Activated B cell treated with CpG ODN at 0.5 μM for 24 hours (primary cell): Measurements from ENCODE around the gene CHCHD1. TPM values are rescaled to one million over a fixed set of nuclear protein-coding genes. Genes with fewer than 3 reads are reported as not detected.
A peak's percentile ranks its signal among the peaks of the same experiment; 100 is the strongest.
"Not testable (repeated sequence)": the region's sequence is repeated elsewhere in the genome, so short reads cannot be mapped to it uniquely, and the experiment has no call there.

Source experiments
- ATAC-seq: fragments of 200-7000 bp; cut with Tn5 transposase; one replicate; pipeline ENCODE4 v1.10.0; 2021; ENCODE audit warnings: low read depth, mild to moderate bottlenecking, moderate library complexity
- CTCF ChIA-PET: fragments of 350-600 bp; sonication (Branson Sonifier 250); formaldehyde crosslinking; loops from one replicate; lab custom pipeline; 2021; ENCODE audit warnings: antibody characterized with exemption; lab: Charles Lee
- POLR2A ChIA-PET: fragments of 350-600 bp; sonication (Branson Sonifier 250); formaldehyde crosslinking; loops from one replicate; lab custom pipeline; 2021; ENCODE audit warnings: antibody characterized with exemption; lab: Charles Lee
- DNase-seq: peaks from one replicate; pipeline ENCODE4 v3.0.0; 2022
- H3K27ac Mint-ChIP-seq: one replicate; pipeline ENCODE4 v1.8.0; 2020; ENCODE audit warnings: mixed read lengths
- H3K27me3 Mint-ChIP-seq: one replicate; pipeline ENCODE4 v1.8.0; 2021; ENCODE audit warnings: mixed read lengths
- H3K36me3 Mint-ChIP-seq: one replicate; pipeline ENCODE4 v1.8.0; 2021; ENCODE audit warnings: low read depth, mixed read lengths
- H3K4me1 Mint-ChIP-seq: one replicate; pipeline ENCODE4 v1.8.0; 2021; ENCODE audit warnings: mixed read lengths
- H3K4me3 Mint-ChIP-seq: one replicate; pipeline ENCODE4 v1.8.0; 2020; ENCODE audit warnings: mild to moderate bottlenecking, mixed read lengths
- H3K9me3 Mint-ChIP-seq: one replicate; pipeline ENCODE4 v1.8.0; 2020; ENCODE audit warnings: mixed read lengths
- CTCF ChIP-seq: fragments of 200-600 bp; IDR thresholded peaks from one replicate; pipeline ENCODE4 v1.8.0; 2022; ENCODE audit warnings: antibody characterized with exemption, mild to moderate bottlenecking
- intact Hi-C: fragments of 100-400 bp; cut with micrococcal nuclease; formaldehyde crosslinking; loops from one replicate; pipeline ENCODE4 v1.15.1; 2024
- total RNA-seq: library from RNA; stranded (reverse); gene quantifications from 2 replicates; pipeline ENCODE4 v1.2.3, GENCODE V29; 2022

The CHCHD1 gene
- total RNA-seq, 1 donor from 2014 or later: 19.3 TPM

- ChIA-PET CTCF (no interaction called here), POLR2A (interaction anchor here (0.7 kb wide), 1 partner anchor 9 kb away, joined by 3 read pairs; the partner anchor contains the start of gene SEC24C)
- Mint-ChIP-seq H3K27me3 (no peaks in the 10 kb centered on the region), H3K4me3 (no peak overlapping the region), H3K4me1 (peaks cover 17% of the 10 kb centered on the region), H3K27ac (no peak overlapping the region), H3K9me3 (no peaks in the 10 kb centered on the region), H3K36me3 (peaks cover 23% of the 10 kb centered on the region)
- DNase-seq (no peak), ATAC-seq (no peak)
- intact Hi-C loops: no loop called here
- TF ChIP-seq CTCF: no peak
Observed at GRCh38 chr10:73734796-73735305, 47.0 kb upstream of the CHCHD1 start.

DNA sequence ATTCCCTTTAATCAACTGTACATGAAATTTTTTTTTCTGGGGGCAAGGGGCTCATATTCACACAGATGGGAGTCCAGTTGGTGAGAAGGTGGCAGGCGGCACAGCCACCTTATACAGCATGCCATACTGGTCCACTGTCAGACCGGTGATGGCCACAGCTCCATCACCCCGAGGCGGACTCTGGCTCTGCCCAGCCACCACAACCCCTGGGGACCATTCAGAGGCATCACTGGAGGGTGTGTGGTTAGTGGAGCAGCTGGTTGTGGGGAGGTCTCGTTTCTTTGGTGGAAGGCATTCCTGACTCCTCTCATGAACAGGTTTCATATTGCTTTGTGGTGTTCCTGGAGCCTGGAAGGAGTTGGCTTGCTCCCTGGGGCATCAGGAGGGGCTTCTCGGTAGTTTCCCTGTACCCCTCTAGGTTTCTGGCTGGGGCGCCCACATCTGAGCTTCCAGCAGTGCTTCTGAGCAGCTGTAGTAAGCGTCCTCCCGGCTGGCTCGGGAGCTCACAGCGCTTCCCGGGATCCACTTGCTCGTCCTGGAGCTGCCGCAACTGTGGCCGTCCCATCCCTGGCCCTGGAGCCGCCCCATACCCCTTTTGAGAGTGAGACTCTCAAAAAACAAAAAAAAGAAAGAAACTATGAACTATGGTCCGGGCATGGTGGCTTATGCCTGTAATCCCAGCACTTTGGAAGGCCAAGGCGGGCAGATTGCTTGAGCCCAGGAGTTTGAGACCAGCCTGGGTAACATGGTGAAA lies 41.2 kb upstream of the CHCHD1 start:
- ATAC-seq, CTCF ChIA-PET, DNase-seq, POLR2A ChIA-PET, H3K27ac Mint-ChIP-seq, H3K4me3 Mint-ChIP-seq, H3K9me3 Mint-ChIP-seq, H3K27me3 Mint-ChIP-seq: not testable (repeated sequence)
- peaks cover 22% of the 10 kb centered on the region for H3K36me3 Mint-ChIP-seq
- H3K4me1 Mint-ChIP-seq: peaks cover 28% of the 10 kb centered on the region
- intact Hi-C loops: loop anchor here (5.0 kb wide), 1 partner anchor 113 kb away; no protein-coding TSS in a partner anchor

DNA sequence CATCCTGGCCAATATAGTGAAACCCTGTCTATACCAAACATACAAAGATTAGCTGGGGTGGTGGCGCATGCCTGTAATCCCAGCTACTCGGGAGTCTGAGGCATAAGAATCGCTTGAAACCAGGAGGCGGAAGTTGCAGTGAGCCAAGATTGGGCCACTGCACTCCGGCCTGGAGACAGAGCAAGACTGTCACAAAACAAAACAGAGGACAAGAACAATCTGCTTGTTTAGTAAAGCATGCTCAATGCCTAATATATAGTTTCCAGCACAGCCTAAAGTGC lies 39.5 kb upstream of the CHCHD1 start:
- ATAC-seq: no peak
- no peak overlapping the region for H3K27ac Mint-ChIP-seq
- peaks cover 28% of the 10 kb centered on the region for H3K36me3 Mint-ChIP-seq
- ChIA-PET POLR2A (interaction anchor here (2.2 to 3.0 kb wide), 4 partner anchors 9 to 247 kb away, joined by 10 to 48 read pairs (median 16); partner anchors contain the start of genes PPP3CB and ZSWIM8), CTCF (no interaction called here)
- H3K4me1 Mint-ChIP-seq: peaks cover 37% of the 10 kb centered on the region
- no peak for TF ChIP-seq CTCF
- DNase-seq: no peak
- no peaks in the 10 kb centered on the region for H3K27me3 Mint-ChIP-seq
- no peak overlapping the region for H3K4me3 Mint-ChIP-seq
- intact Hi-C loops: loop anchor here (5.0 kb wide), 1 partner anchor 115 kb away; no protein-coding TSS in a partner anchor
- no peaks in the 10 kb centered on the region for H3K9me3 Mint-ChIP-seq

DNA sequence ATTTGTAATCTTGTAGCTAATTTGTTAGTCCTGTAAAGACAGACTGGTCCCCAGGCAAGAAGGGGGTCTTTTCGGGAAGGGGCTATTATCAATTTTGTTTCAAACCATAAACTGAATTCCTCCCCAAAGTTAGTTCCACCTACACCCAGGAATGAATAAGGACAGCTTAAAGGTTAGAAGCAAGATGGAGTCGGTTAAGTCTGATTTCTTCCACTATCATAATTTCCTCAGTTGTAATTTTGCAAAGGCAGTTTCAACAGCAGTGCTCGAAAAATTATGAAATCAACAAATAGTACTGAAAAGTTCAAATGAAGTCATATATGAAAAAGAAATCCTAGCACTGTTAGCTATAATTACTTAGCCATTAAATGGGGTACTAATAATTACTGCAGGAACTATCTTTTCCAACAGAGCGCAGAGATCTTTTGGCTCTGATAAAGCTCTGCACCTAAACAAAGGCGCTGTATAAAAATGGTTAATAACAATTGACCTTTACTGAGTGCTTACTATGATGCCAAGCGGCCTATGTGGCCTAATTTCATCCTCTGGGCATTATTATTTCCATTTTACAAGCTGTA lies 38.4 kb upstream of the CHCHD1 start:
- intact Hi-C loops: loop anchor here (5.0 kb wide), 1 partner anchor 116 kb away; no protein-coding TSS in a partner anchor
- Mint-ChIP-seq H3K27ac (peak overlapping the region; percentile 100), H3K9me3 (no peaks in the 10 kb centered on the region), H3K4me1 (peaks cover 37% of the 10 kb centered on the region), H3K4me3 (peak overlapping the region; percentile 100), H3K36me3 (peaks cover 29% of the 10 kb centered on the region), H3K27me3 (no peaks in the 10 kb centered on the region)
- ChIA-PET POLR2A (interaction anchor here (0.5 to 3.0 kb wide), 18 partner anchors 8 to 648 kb away, joined by 3 to 48 read pairs (median 6); partner anchors contain the start of genes CHCHD1, PPP3CB and ZSWIM8), CTCF (interaction anchor here (0.6 to 1.4 kb wide), 4 partner anchors 10 to 122 kb away, joined by 3 to 5 read pairs (median 3); a partner anchor contains a TSS)
- no peak for ATAC-seq
- TF ChIP-seq CTCF: no peak
- DNase-seq: no peak

DNA sequence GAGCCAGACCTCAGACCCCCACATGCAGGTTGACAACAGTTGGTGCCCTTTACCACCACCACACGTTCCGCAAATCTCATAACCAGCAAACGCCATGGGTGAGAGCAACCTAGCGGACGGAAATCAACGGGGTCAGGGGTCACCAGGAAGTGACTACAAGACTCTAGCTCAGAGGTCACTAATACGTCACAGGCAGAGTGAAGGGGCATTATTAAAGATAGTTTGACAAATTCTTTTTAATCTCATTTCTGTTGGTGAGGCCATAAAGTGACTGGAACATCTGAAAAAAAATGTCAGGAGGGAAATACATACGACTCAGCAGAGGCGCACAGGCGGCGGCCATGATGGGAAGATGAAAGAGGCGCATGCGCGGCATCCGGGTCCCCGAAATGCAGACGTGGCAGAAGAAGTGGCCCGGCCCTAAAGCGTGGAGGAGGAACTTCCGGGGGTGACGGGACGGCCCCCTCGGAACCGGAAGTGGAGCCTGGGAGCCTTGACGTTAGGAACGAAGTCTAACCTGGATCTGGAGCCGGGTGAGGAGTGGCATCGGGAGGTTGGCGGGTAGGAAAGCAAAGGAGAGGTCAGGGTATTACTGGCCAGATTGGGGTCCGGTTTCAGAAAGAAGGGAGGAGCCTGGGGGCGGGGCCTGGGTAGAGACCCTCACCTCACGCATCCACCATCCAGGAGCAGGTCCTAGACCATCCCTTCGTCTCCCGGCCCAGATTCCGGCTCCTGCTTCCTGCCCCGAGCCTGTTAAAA lies 37.8 kb upstream of the CHCHD1 start, which contains the start of gene SEC24C:
Gene SEC24C, plus strand, starts transcription at position 468 of the 759 bp plus-strand sequence. CDS start 2,461 bp downstream, outside the sequence.
- intact Hi-C loops: loop anchor here (1.0 to 5.0 kb wide), 7 partner anchors 14 to 249 kb away; partner anchors contain the start of genes NDST2 and ZSWIM8

More for the DNA sequence above, 37.8 kb upstream of the CHCHD1 start, which contains the start of gene SEC24C:
- Mint-ChIP-seq H3K27me3 (no peaks in the 10 kb centered on the region), H3K27ac (peak within 1 kb of the TSS; percentile 100), H3K4me1 (peaks cover 41% of the 10 kb centered on the region), H3K4me3 (peak within 1 kb of the TSS; percentile 100), H3K36me3 (peaks cover 33% of the 10 kb centered on the region), H3K9me3 (no peaks in the 10 kb centered on the region)
- ATAC-seq (peak; percentile 95), DNase-seq (peak; percentile 86)
- ChIA-PET CTCF (interaction anchor here (0.6 to 1.4 kb wide), 4 partner anchors 10 to 122 kb away, joined by 3 to 5 read pairs (median 3); a partner anchor contains a TSS), POLR2A (interaction anchor here (0.5 to 3.0 kb wide), 17 partner anchors 9 to 332 kb away, joined by 3 to 48 read pairs (median 6); partner anchors contain the start of genes CHCHD1, PPP3CB and ZSWIM8)
- no peak for TF ChIP-seq CTCF
